GM12865 (cell line): ENCODE measurements around the gene HMGXB4.

Source experiments
- DNase-seq: peaks from one replicate; pipeline ENCODE4 v3.0.0; 2010; ENCODE audit warnings: low read depth
- H3K4me3 ChIP-seq: 2 replicates; pipeline ENCODE4 v1.5.1; 2011; ENCODE audit warnings: mild to moderate bottlenecking, low read depth, low read length, control low read depth
- CTCF ChIP-seq: IDR thresholded peaks from 2 replicates; pipeline ENCODE4 v1.5.1; 2011; ENCODE audit warnings: low read length, control low read depth, low read depth, inconsistent platforms; ENCODE audit not compliant: insufficient read depth; ENCODE audit errors: missing control alignments

Gene HMGXB4

GRCh38 chr22:35343664-35344550 is 86.6 kb downstream of the HMGXB4 start:
- no peak for DNase-seq
- no peak for TF ChIP-seq CTCF

GRCh38 chr22:35344956-35345690 is 87.8 kb downstream of the HMGXB4 start:
- TF ChIP-seq CTCF = no peak
- no peak overlapping the region for H3K4me3 ChIP-seq
- DNase-seq = peak; percentile 74

More at GRCh38 chr22:35343664-35344550, 86.6 kb downstream of the HMGXB4 start:
- no peak overlapping the region for H3K4me3 ChIP-seq
